Measurements from ENCODE around the gene ADCY5. TPM values are rescaled to one million over a fixed set of nuclear protein-coding genes. Genes with fewer than 3 reads are reported as not detected.

The ADCY5 gene
- total RNA-seq, 1 donor from 2014 or later = 4.0 TPM

GRCh38 chr3:123410149-123410515 lies 38.8 kb downstream of the ADCY5 start:
- Histone ChIP-seq H3K4me1 (no peaks in the 10 kb centered on the region), H3K27ac (no peak overlapping the region), H3K9me3 (no peaks in the 10 kb centered on the region), H3K27me3 (no peaks in the 10 kb centered on the region), H3K4me3 (no peak overlapping the region), H3K36me3 (no peaks in the 10 kb centered on the region)
- intact Hi-C loops (cut with DNase I) = no loop called here
- TF ChIP-seq CTCF (IDR thresholded peaks at IDR 0.05) = no peak
- DNase-seq (no peak), ATAC-seq (no peak)

DNA sequence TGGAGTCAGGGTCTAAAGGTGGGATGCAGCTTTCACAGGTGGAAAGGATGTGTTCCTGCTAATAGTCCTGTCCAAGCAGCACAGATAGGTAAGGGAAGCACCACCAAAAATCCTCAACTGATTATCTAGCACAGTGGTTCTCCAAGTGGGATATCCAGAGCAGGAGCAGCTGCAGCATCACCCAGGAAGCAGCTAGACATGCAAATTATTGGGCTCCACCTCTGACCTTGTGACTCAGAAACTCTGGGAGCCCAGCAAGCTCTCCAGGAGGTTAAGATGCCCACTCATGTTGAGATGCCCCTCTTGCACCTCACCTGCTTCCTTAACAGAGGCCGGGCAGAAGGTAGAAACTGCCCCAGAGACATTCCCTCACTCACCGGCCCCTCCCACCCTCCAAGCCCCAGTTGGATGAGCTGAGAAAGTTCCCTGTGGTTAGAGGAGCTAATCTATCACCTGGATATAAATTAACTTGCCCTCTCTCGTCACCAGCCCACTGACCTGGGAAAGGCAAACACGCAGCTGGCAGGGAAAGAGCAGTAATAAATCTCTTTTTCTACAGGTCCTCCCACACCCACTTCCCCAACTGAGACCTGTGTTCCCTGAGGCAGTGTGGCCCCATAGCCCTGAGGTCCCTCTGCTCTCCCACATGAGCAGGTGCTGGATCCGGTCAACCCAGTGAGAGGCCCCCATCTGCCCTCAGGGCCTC lies 39.3 kb downstream of the ADCY5 start:
- no peaks in the 10 kb centered on the region for H3K27me3 ChIP-seq

GRCh38 chr3:123406598-123406997 lies 42.3 kb downstream of the ADCY5 start:
- TF ChIP-seq CTCF (IDR thresholded peaks at IDR 0.05) = no peak
- intact Hi-C loops (cut with DNase I) = no loop called here
- no peaks in the 10 kb centered on the region for H3K9me3 ChIP-seq
- no peaks in the 10 kb centered on the region for H3K4me1 ChIP-seq
- H3K4me3 ChIP-seq = no peak overlapping the region
- H3K27me3 ChIP-seq = no peaks in the 10 kb centered on the region
- H3K36me3 ChIP-seq = no peaks in the 10 kb centered on the region
- peak; percentile 86 for DNase-seq
- H3K27ac ChIP-seq = no peak overlapping the region
- ATAC-seq = peak; percentile 86

More for the DNA sequence above, 39.3 kb downstream of the ADCY5 start:
- ATAC-seq = no peak
- no peak for TF ChIP-seq CTCF (IDR thresholded peaks at IDR 0.05)
- H3K4me1 ChIP-seq = no peaks in the 10 kb centered on the region
- H3K27ac ChIP-seq = no peak overlapping the region
- H3K9me3 ChIP-seq = no peaks in the 10 kb centered on the region
- intact Hi-C loops (cut with DNase I) = no loop called here
- H3K36me3 ChIP-seq = no peaks in the 10 kb centered on the region
- H3K4me3 ChIP-seq = no peak overlapping the region
- no peak for DNase-seq

DNA sequence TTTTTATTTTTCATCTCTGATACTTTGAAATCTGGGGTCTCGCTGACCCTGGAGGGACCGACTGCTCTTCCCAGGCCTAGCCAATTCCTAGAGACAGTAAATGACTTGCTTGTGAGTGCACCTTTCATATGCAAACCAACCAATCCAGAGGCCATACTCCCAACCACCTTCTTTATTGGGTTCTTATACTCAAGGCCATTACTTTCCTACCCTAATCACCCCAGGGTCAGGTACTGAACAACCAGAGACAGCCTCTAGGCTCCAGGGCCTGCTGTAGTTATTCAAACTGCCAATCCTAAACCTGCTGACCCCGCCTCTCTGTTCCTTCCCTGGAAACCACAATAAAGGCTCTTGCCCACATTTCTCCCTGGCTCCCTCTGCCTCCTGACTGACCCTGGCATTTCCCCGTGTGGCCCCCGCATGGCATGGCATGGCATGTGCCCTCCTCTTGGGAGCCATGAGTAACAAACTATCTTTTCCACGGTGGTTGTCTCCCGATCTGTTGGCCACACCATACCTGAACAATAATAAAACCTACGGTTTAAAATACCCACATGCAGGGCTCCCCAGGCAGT lies 42.9 kb downstream of the ADCY5 start:
- H3K4me1 ChIP-seq = no peaks in the 10 kb centered on the region
- intact Hi-C loops (cut with DNase I) = no loop called here

GRCh38 chr3:123405021-123405420 lies 43.9 kb downstream of the ADCY5 start:
- ATAC-seq (no peak), DNase-seq (no peak)
- TF ChIP-seq CTCF (IDR thresholded peaks at IDR 0.05) = no peak
- Histone ChIP-seq H3K27ac (no peak overlapping the region), H3K9me3 (no peaks in the 10 kb centered on the region), H3K36me3 (no peaks in the 10 kb centered on the region), H3K4me1 (no peaks in the 10 kb centered on the region), H3K27me3 (no peaks in the 10 kb centered on the region), H3K4me3 (no peak overlapping the region)
- intact Hi-C loops (cut with DNase I) = no loop called here

More for the DNA sequence above, 42.9 kb downstream of the ADCY5 start:
- peak; percentile 15 for DNase-seq
- Histone ChIP-seq H3K27ac (no peak overlapping the region), H3K9me3 (no peaks in the 10 kb centered on the region), H3K4me3 (no peak overlapping the region), H3K27me3 (no peaks in the 10 kb centered on the region), H3K36me3 (no peaks in the 10 kb centered on the region)
- ATAC-seq = no peak
- TF ChIP-seq CTCF (IDR thresholded peaks at IDR 0.05) = no peak
